Smooth muscle cell (in vitro differentiated cells): ENCODE data around the gene PARP12. TPM values are rescaled to one million over a fixed set of nuclear protein-coding genes. Genes with fewer than 3 reads are reported as not detected.

Experiments
- DNase-seq: peaks from one replicate; lab custom pipeline; 2025; ENCODE audit not compliant: unreplicated experiment; lab: John Stamatoyannopoulos, UW
- H2AFZ ChIP-seq: fragments of 200-600 bp; sonication (generic); 2 replicates; pipeline ENCODE4 v1.6.0; 2016; ENCODE audit warnings: antibody characterized with exemption, low read depth, mild to moderate bottlenecking
- H3F3A ChIP-seq: fragments of 200-600 bp; sonication (generic); 2 replicates; pipeline ENCODE4 v1.6.0; 2017; ENCODE audit warnings: antibody characterized with exemption, low read depth
- H3K27ac ChIP-seq: fragments of 200-600 bp; sonication (generic); 2 replicates; pipeline ENCODE4 v1.5.1; 2016; ENCODE audit warnings: low read depth, mild to moderate bottlenecking
- H3K27me3 ChIP-seq: fragments of 200-600 bp; sonication (generic); 2 replicates; pipeline ENCODE4 v1.6.1; 2016; ENCODE audit warnings: low read depth, mild to moderate bottlenecking
- H3K36me3 ChIP-seq: fragments of 200-600 bp; sonication (generic); 2 replicates; pipeline ENCODE4 v1.5.1; 2016; ENCODE audit warnings: low read depth
- H3K4me1 ChIP-seq: fragments of 200-600 bp; sonication (generic); 2 replicates; pipeline ENCODE4 v1.5.1; 2016; ENCODE audit warnings: low read depth
- H3K4me2 ChIP-seq: fragments of 200-600 bp; sonication (generic); 2 replicates; pipeline ENCODE4 v1.6.0; 2016; ENCODE audit warnings: mild to moderate bottlenecking
- H3K4me3 ChIP-seq: fragments of 200-600 bp; sonication (generic); 2 replicates; pipeline ENCODE4 v1.5.1; 2016; ENCODE audit warnings: mild to moderate bottlenecking
- H3K79me2 ChIP-seq: fragments of 200-600 bp; sonication (generic); 2 replicates; pipeline ENCODE4 v1.6.0; 2016; ENCODE audit warnings: low read depth, mild to moderate bottlenecking
- H3K9ac ChIP-seq: fragments of 200-600 bp; sonication (generic); 2 replicates; pipeline ENCODE4 v1.6.0; 2016; ENCODE audit warnings: low read depth
- H3K9me3 ChIP-seq: fragments of 200-600 bp; sonication (generic); replicated peaks from 2 replicates; pipeline ENCODE4 v1.5.1; 2016; ENCODE audit warnings: low read depth
- H4K20me1 ChIP-seq: fragments of 200-600 bp; sonication (generic); 2 replicates; pipeline ENCODE4 v1.6.0; 2016; ENCODE audit warnings: low read depth
- CTCF ChIP-seq: fragments of 200-600 bp; sonication (generic); IDR thresholded peaks from 2 replicates; pipeline ENCODE4 v1.5.1; 2017; ENCODE audit warnings: borderline replicate concordance, mild to moderate bottlenecking, antibody characterized with exemption; ENCODE audit not compliant: insufficient read depth, poor library complexity, severe bottlenecking
- WGBS: methylation state at CpG from one replicate; pipeline ENCODE4 v1.1.7; 2016; ENCODE audit warnings: low lambda C conversion rate; 5-methylcytosine and 5-hydroxymethylcytosine counted together
- polyA plus RNA-seq: library from polyadenylated mRNA; unstranded; fragments of >200 nt; fragmentation: Nextera tagmentation; extraction: Ambion mirVana; gene quantifications from 2 replicates; pipeline ENCODE4 v1.2.1, GENCODE V29; 2016
- total RNA-seq: library from RNA; depleted of rRNA; stranded (reverse); fragments of >200 nt; gene quantifications from 2 replicates; pipeline ENCODE4 v1.2.3, GENCODE V29; 2014

The PARP12 gene
- total and polyA plus RNA-seq, 2 experiments from 2014 or later: 1.4 to 2.4 TPM

- Histone ChIP-seq H3K9me3 (no peaks in the 10 kb centered on the region), H3K4me1 (no peaks in the 10 kb centered on the region), H2AFZ (no peak overlapping the region), H3K4me3 (no peak overlapping the region), H3K4me2 (no peak overlapping the region), H4K20me1 (no peaks in the 10 kb centered on the region), H3K36me3 (no peaks in the 10 kb centered on the region), H3F3A (no peaks in the 10 kb centered on the region), H3K9ac (no peak overlapping the region), H3K27ac (no peak overlapping the region), H3K79me2 (no peaks in the 10 kb centered on the region), H3K27me3 (no peaks in the 10 kb centered on the region)
- no peak for DNase-seq
- no peak for TF ChIP-seq CTCF
- WGBS: 89% methylated on average over 6 of the region's 6 CpGs
Measured at GRCh38 chr7:140000666-140001268, 62.0 kb downstream of the PARP12 start.

- Histone ChIP-seq H3K9me3 (no peaks in the 10 kb centered on the region), H3K27ac (no peak overlapping the region), H3K27me3 (no peaks in the 10 kb centered on the region), H3K4me2 (no peak overlapping the region), H3K36me3 (no peaks in the 10 kb centered on the region), H4K20me1 (no peaks in the 10 kb centered on the region), H3K4me1 (peaks cover 4% of the 10 kb centered on the region), H3K79me2 (no peaks in the 10 kb centered on the region), H3K9ac (no peak overlapping the region), H3F3A (no peaks in the 10 kb centered on the region), H3K4me3 (no peak overlapping the region), H2AFZ (no peak overlapping the region)
- TF ChIP-seq CTCF: no peak
- 91% methylated on average over 6 of the region's 6 CpGs for WGBS
- no peak for DNase-seq
Measured at GRCh38 chr7:139999516-139999915, 63.2 kb downstream of the PARP12 start.

- H3K4me2 ChIP-seq: no peak overlapping the region
- peaks cover 4% of the 10 kb centered on the region for H3K4me1 ChIP-seq
- TF ChIP-seq CTCF: no peak
- H3F3A ChIP-seq: no peaks in the 10 kb centered on the region
- no peaks in the 10 kb centered on the region for H3K79me2 ChIP-seq
- H3K9me3 ChIP-seq: no peaks in the 10 kb centered on the region
- H3K4me3 ChIP-seq: no peak overlapping the region
- WGBS: 93% methylated on average over 4 of the region's 4 CpGs
- H2AFZ ChIP-seq: no peak overlapping the region
- no peaks in the 10 kb centered on the region for H4K20me1 ChIP-seq
- no peak overlapping the region for H3K9ac ChIP-seq
- no peak overlapping the region for H3K27ac ChIP-seq
- H3K27me3 ChIP-seq: no peaks in the 10 kb centered on the region
- no peaks in the 10 kb centered on the region for H3K36me3 ChIP-seq
- DNase-seq: no peak
Measured at GRCh38 chr7:139998572-139998971, 64.2 kb downstream of the PARP12 start.
